Stimulated activated naive CD8-positive, alpha-beta T cell treated with anti-CD3 and anti-CD28 coated beads, Interleukin-15, Interleukin-2, amounts not matched to agents 100 ng/mL and 50 ng/mL, for 24 hours (primary cell): Measurements from ENCODE around the gene ADH6.
"Not testable (repeated sequence)": the region's sequence is repeated elsewhere in the genome, so short reads cannot be mapped to it uniquely, and the experiment has no call there.

Source experiments
- H3K27ac Mint-ChIP-seq: one replicate; pipeline ENCODE4 v1.8.0; 2021; ENCODE audit warnings: mild to moderate bottlenecking, mixed read lengths
- H3K27me3 Mint-ChIP-seq: one replicate; pipeline ENCODE4 v1.8.0; 2021; ENCODE audit warnings: mixed read lengths
- H3K36me3 Mint-ChIP-seq: one replicate; pipeline ENCODE4 v1.8.0; 2021; ENCODE audit warnings: low read depth, mixed read lengths
- H3K4me1 Mint-ChIP-seq: one replicate; pipeline ENCODE4 v1.8.0; 2021; ENCODE audit warnings: low read depth, mixed read lengths
- H3K4me3 Mint-ChIP-seq: one replicate; pipeline ENCODE4 v1.8.0; 2021; ENCODE audit warnings: mild to moderate bottlenecking, mixed read lengths
- H3K9me3 Mint-ChIP-seq: one replicate; pipeline ENCODE4 v1.8.0; 2021; ENCODE audit warnings: mixed read lengths

ADH6 gene

GRCh38 chr4:99219072-99219471 is at the start of gene ADH6:
TSS of gene ADH6 (minus strand) at chr4:99219246. CDS start at chr4:99219152, 94 bp downstream.
- H3K9me3 Mint-ChIP-seq = peaks cover 7% of the 10 kb centered on the region
- peaks cover 4% of the 10 kb centered on the region for H3K27me3 Mint-ChIP-seq
- H3K36me3 Mint-ChIP-seq = no peaks in the 10 kb centered on the region
- no peak within 1 kb of the TSS for H3K27ac Mint-ChIP-seq
- H3K4me1 Mint-ChIP-seq = no peaks in the 10 kb centered on the region
- no peak within 1 kb of the TSS for H3K4me3 Mint-ChIP-seq

- Mint-ChIP-seq H3K4me3 (no peak overlapping the region), H3K36me3 (no peaks in the 10 kb centered on the region), H3K27ac (no peak overlapping the region), H3K9me3 (peaks cover 16% of the 10 kb centered on the region), H3K4me1 (no peaks in the 10 kb centered on the region), H3K27me3 (no peaks in the 10 kb centered on the region)
These were observed 45.9 kb upstream of the ADH6 start for GRCh38 chr4:99264927-99265326.

GRCh38 chr4:99252746-99253145 is 33.7 kb upstream of the ADH6 start:
- H3K4me3 Mint-ChIP-seq = no peak overlapping the region
- H3K27ac Mint-ChIP-seq = no peak overlapping the region
- H3K9me3 Mint-ChIP-seq = no peaks in the 10 kb centered on the region
- no peaks in the 10 kb centered on the region for H3K4me1 Mint-ChIP-seq
- H3K27me3 Mint-ChIP-seq = no peaks in the 10 kb centered on the region
- no peaks in the 10 kb centered on the region for H3K36me3 Mint-ChIP-seq

- Mint-ChIP-seq H3K4me3 (no peak overlapping the region), H3K4me1 (no peaks in the 10 kb centered on the region), H3K27me3 (peaks cover 4% of the 10 kb centered on the region), H3K9me3 (peaks cover 9% of the 10 kb centered on the region), H3K27ac (no peak overlapping the region), H3K36me3 (no peaks in the 10 kb centered on the region)
These were observed 29.7 kb upstream of the ADH6 start for GRCh38 chr4:99248714-99249113.

GRCh38 chr4:99235955-99236354 is 16.9 kb upstream of the ADH6 start:
- no peaks in the 10 kb centered on the region for H3K36me3 Mint-ChIP-seq
- H3K9me3 Mint-ChIP-seq = peaks cover 6% of the 10 kb centered on the region

GRCh38 chr4:99234331-99235010 is 15.4 kb upstream of the ADH6 start:
- no peak overlapping the region for H3K4me3 Mint-ChIP-seq
- H3K4me1 Mint-ChIP-seq = no peaks in the 10 kb centered on the region
- H3K27me3 Mint-ChIP-seq = peaks cover 6% of the 10 kb centered on the region
- no peaks in the 10 kb centered on the region for H3K36me3 Mint-ChIP-seq
- H3K9me3 Mint-ChIP-seq = peaks cover 8% of the 10 kb centered on the region
- no peak overlapping the region for H3K27ac Mint-ChIP-seq

More at GRCh38 chr4:99235955-99236354, 16.9 kb upstream of the ADH6 start:
- Mint-ChIP-seq H3K27ac (no peak overlapping the region), H3K4me3 (no peak overlapping the region), H3K4me1 (no peaks in the 10 kb centered on the region), H3K27me3 (peaks cover 6% of the 10 kb centered on the region)

- not testable (repeated sequence) for H3K36me3 Mint-ChIP-seq, H3K4me1 Mint-ChIP-seq, H3K4me3 Mint-ChIP-seq, H3K27me3 Mint-ChIP-seq, H3K27ac Mint-ChIP-seq, H3K9me3 Mint-ChIP-seq
These were observed 14.4 kb upstream of the ADH6 start for GRCh38 chr4:99233397-99233796.

- not testable (repeated sequence) for H3K9me3 Mint-ChIP-seq, H3K36me3 Mint-ChIP-seq, H3K4me1 Mint-ChIP-seq, H3K27me3 Mint-ChIP-seq, H3K27ac Mint-ChIP-seq, H3K4me3 Mint-ChIP-seq
These were observed 9.7 kb upstream of the ADH6 start for GRCh38 chr4:99228706-99229105.

GRCh38 chr4:99227646-99228045 is 8.6 kb upstream of the ADH6 start:
- not testable (repeated sequence) for H3K9me3 Mint-ChIP-seq

GRCh38 chr4:99221980-99222379 is 2.9 kb upstream of the ADH6 start:
- peaks cover 7% of the 10 kb centered on the region for H3K9me3 Mint-ChIP-seq
- peaks cover 4% of the 10 kb centered on the region for H3K27me3 Mint-ChIP-seq
- H3K4me1 Mint-ChIP-seq = no peaks in the 10 kb centered on the region
- no peak overlapping the region for H3K4me3 Mint-ChIP-seq
- no peak overlapping the region for H3K27ac Mint-ChIP-seq
- H3K36me3 Mint-ChIP-seq = no peaks in the 10 kb centered on the region

More at GRCh38 chr4:99227646-99228045, 8.6 kb upstream of the ADH6 start:
- H3K4me3 Mint-ChIP-seq, H3K36me3 Mint-ChIP-seq, H3K27me3 Mint-ChIP-seq, H3K27ac Mint-ChIP-seq, H3K4me1 Mint-ChIP-seq: not testable (repeated sequence)

- H3K4me3 Mint-ChIP-seq = no peak overlapping the region
- no peaks in the 10 kb centered on the region for H3K36me3 Mint-ChIP-seq
- no peaks in the 10 kb centered on the region for H3K4me1 Mint-ChIP-seq
- H3K27me3 Mint-ChIP-seq = peaks cover 4% of the 10 kb centered on the region
- H3K9me3 Mint-ChIP-seq = peaks cover 7% of the 10 kb centered on the region
- no peak overlapping the region for H3K27ac Mint-ChIP-seq
These were observed 433 bp upstream of the ADH6 start for GRCh38 chr4:99219479-99219878.

- Mint-ChIP-seq H3K4me3 (no peak overlapping the region), H3K4me1 (no peaks in the 10 kb centered on the region), H3K27ac (no peak overlapping the region), H3K27me3 (peaks cover 4% of the 10 kb centered on the region), H3K36me3 (no peaks in the 10 kb centered on the region), H3K9me3 (peaks cover 7% of the 10 kb centered on the region)
These were observed 3.5 kb downstream of the ADH6 start for GRCh38 chr4:99215521-99215920.

- H3K27me3 Mint-ChIP-seq = no peaks in the 10 kb centered on the region
- no peak overlapping the region for H3K27ac Mint-ChIP-seq
- no peaks in the 10 kb centered on the region for H3K4me1 Mint-ChIP-seq
- no peaks in the 10 kb centered on the region for H3K9me3 Mint-ChIP-seq
- no peaks in the 10 kb centered on the region for H3K36me3 Mint-ChIP-seq
- H3K4me3 Mint-ChIP-seq = no peak overlapping the region
These were observed 8.3 kb downstream of the ADH6 start for GRCh38 chr4:99210789-99211188.

- H3K27ac Mint-ChIP-seq = no peak overlapping the region
- H3K4me1 Mint-ChIP-seq = no peaks in the 10 kb centered on the region
- H3K36me3 Mint-ChIP-seq = no peaks in the 10 kb centered on the region
- H3K27me3 Mint-ChIP-seq = no peaks in the 10 kb centered on the region
- H3K4me3 Mint-ChIP-seq = no peak overlapping the region
- H3K9me3 Mint-ChIP-seq = no peaks in the 10 kb centered on the region
These were observed 9.4 kb downstream of the ADH6 start for GRCh38 chr4:99209671-99210070.

GRCh38 chr4:99208719-99209075 is 10.3 kb downstream of the ADH6 start:
- no peaks in the 10 kb centered on the region for H3K36me3 Mint-ChIP-seq
- H3K9me3 Mint-ChIP-seq = no peaks in the 10 kb centered on the region
- H3K4me1 Mint-ChIP-seq = no peaks in the 10 kb centered on the region
- no peak overlapping the region for H3K27ac Mint-ChIP-seq
- H3K27me3 Mint-ChIP-seq = no peaks in the 10 kb centered on the region
- H3K4me3 Mint-ChIP-seq = no peak overlapping the region

GRCh38 chr4:99207911-99208718 is 10.9 kb downstream of the ADH6 start:
- no peaks in the 10 kb centered on the region for H3K4me1 Mint-ChIP-seq
- H3K9me3 Mint-ChIP-seq = no peaks in the 10 kb centered on the region
- no peak overlapping the region for H3K27ac Mint-ChIP-seq
- no peak overlapping the region for H3K4me3 Mint-ChIP-seq
- no peaks in the 10 kb centered on the region for H3K27me3 Mint-ChIP-seq
- no peaks in the 10 kb centered on the region for H3K36me3 Mint-ChIP-seq
